ENCODE measurements around the gene CENPB.

CENPB gene

DNA sequence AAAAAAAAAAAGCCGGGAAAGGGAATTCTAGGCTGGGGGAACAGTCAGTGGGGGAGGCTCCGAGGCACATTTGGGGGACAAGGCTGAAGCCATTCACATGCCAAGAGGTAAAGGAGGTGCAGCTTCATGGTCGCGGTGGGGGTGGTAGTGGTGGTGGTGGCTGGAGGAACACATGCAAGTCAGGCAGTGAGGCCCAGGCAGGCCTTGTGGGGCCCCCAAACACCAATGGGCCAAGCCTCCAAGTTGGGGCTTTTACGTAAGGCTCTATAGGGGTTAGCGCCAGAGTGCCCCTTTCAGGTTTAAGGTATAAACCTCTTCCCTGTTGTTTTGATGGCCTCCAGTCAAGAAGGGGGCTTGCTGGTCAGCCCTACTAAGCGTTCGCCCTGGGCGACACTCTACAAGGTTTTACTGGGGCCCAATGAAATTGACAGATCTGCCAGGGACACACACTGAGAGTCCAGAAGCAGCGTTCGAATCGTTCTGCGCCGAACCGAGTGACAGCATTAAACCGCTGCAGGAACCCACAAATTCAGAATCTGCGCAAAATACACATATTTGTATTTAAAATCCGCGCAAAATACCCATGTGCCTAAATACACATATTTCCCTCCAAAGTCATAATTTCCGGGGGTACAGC is 33.0 kb upstream of the CENPB start:
- peak overlapping the region; percentile 84 to 90 for H3K4me3 ChIP-seq (ENCODE audit: low read length in 2 of 2)
- H3K9me3 ChIP-seq (ENCODE audit: control insufficient read depth in 2 of 2, low read length in 2 of 2) = no peaks in the 10 kb centered on the region
- H3K27ac ChIP-seq (ENCODE audit: low read length) = peak overlapping the region; percentile 97
- peak overlapping the region; percentile 96 to 98 for H3K9ac ChIP-seq (ENCODE audit: low read length in 2 of 2)
- H3K36me3 ChIP-seq (ENCODE audit: control insufficient read depth in 2 of 2, insufficient read depth in 2 of 2, low read length in 2 of 2) = peaks cover 20 to 22% of the 10 kb centered on the region in 2 donors
- H3K27me3 ChIP-seq (ENCODE audit: control insufficient read depth in 1 of 2, insufficient read depth in 2 of 2, low read length in 2 of 2) = no peaks in the 10 kb centered on the region
- H3K4me1 ChIP-seq (ENCODE audit: control insufficient read depth, insufficient read depth, low read length) = peaks cover 28% of the 10 kb centered on the region

DNA sequence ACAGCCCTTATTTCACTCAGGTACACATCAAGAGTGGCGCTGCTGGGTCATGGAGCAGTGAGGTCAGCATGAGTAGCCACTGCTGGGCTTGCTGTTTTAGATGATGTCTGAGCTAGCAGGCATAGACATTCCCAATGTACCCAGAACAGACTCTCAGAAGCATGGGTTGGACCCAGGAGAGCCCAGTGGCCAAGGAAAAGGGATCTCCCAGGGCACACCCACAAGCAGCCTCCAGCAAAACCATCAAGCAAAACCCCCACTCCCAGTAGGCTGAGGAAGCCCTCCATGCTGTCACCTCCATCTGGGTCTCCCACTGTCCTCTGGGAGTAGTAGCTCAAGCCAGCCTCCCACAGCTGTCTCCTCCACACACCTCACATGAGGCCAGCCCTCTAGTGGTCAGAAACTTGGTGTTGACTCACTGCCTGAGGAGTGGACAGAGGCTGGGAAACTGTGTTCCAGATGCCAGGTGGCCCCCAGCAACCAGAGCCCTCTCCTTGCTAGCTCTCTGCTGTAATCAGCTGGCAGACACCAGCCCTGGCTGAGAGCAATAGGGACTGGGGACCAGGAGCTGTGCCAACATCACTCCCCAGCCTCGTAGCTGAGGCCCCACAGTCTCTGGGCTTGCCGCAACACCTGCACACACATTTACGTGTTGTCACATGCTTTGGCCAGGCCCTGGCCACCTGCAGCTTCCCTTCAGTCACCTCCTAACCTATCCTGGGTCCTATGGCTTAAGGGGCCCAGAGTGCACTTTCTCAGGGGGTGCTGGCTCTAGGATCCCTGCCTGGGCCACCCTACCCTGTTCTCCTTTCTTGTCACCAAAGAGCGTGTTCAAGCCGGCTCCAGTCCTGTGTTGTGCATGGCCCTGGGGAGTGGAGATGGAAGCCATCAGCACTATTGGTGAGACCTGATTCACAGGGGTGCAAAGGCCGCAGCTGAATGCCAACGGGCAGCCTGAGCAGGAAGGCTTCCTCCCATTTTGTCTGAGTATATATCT is 31.9 kb upstream of the CENPB start:
- Histone ChIP-seq H3K27me3 (ENCODE audit: control insufficient read depth in 1 of 2, insufficient read depth in 2 of 2, low read length in 2 of 2) (no peaks in the 10 kb centered on the region), H3K27ac (ENCODE audit: low read length) (peak overlapping the region; percentile 77), H3K4me1 (ENCODE audit: control insufficient read depth, insufficient read depth, low read length) (peaks cover 31% of the 10 kb centered on the region), H3K36me3 (ENCODE audit: control insufficient read depth in 2 of 2, insufficient read depth in 2 of 2, low read length in 2 of 2) (peaks cover 10 to 11% of the 10 kb centered on the region in 2 donors), H3K4me3 (ENCODE audit: low read length in 2 of 2) (no peak overlapping the region), H3K9ac (ENCODE audit: low read length in 2 of 2) (peak overlapping the region; percentile 8 to 21), H3K9me3 (ENCODE audit: control insufficient read depth in 2 of 2, low read length in 2 of 2) (no peaks in the 10 kb centered on the region)

- H3K9me3 ChIP-seq (ENCODE audit: control insufficient read depth in 2 of 2, low read length in 2 of 2) = no peaks in the 10 kb centered on the region
- H3K27me3 ChIP-seq (ENCODE audit: control insufficient read depth in 1 of 2, insufficient read depth in 2 of 2, low read length in 2 of 2) = no peaks in the 10 kb centered on the region
- no peak overlapping the region for H3K4me3 ChIP-seq (ENCODE audit: low read length in 2 of 2)
- H3K27ac ChIP-seq (ENCODE audit: low read length) = no peak overlapping the region
- no peak overlapping the region for H3K9ac ChIP-seq (ENCODE audit: low read length in 2 of 2)
- H3K36me3 ChIP-seq (ENCODE audit: control insufficient read depth in 2 of 2, insufficient read depth in 2 of 2, low read length in 2 of 2) = no peaks in the 10 kb centered on the region
- peaks cover 44% of the 10 kb centered on the region for H3K4me1 ChIP-seq (ENCODE audit: control insufficient read depth, insufficient read depth, low read length)
These were observed 29.3 kb upstream of the CENPB start for GRCh38 chr20:3815703-3816315.

DNA sequence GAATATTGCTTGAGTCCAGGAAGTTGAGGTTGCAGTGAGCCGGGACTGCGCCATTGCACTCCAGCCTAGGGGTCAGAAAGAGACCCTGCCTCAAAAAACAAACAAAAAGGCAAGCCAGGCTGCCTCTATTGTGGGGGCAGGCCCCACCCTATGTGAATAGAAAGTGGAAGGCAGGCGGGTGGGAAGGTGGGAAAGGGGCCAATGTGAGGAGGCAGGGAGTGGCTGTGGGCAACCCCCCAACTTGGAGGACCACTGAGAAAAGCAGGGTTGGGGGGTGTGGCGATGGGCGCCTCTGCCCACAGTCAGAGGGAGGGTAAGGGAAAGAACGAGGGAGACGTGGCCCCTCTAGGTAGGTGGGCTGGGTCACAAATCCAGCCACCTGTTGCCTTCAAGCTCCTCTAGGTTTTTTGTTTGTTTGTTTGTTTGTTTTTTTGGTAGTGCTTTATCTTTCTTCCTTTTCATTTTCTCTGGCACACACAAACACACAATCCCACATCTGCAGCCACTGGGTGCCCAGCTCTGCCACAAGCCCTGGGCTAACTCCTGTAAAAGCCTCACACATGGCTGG is 28.5 kb upstream of the CENPB start:
- H3K4me3 ChIP-seq (ENCODE audit: low read length in 2 of 2) = no peak overlapping the region
- H3K27me3 ChIP-seq (ENCODE audit: control insufficient read depth in 1 of 2, insufficient read depth in 2 of 2, low read length in 2 of 2) = no peaks in the 10 kb centered on the region
- H3K4me1 ChIP-seq (ENCODE audit: control insufficient read depth, insufficient read depth, low read length) = peaks cover 50% of the 10 kb centered on the region
- H3K9me3 ChIP-seq (ENCODE audit: control insufficient read depth in 2 of 2, low read length in 2 of 2) = no peaks in the 10 kb centered on the region
- H3K27ac ChIP-seq (ENCODE audit: low read length) = no peak overlapping the region
- H3K36me3 ChIP-seq (ENCODE audit: control insufficient read depth in 2 of 2, insufficient read depth in 2 of 2, low read length in 2 of 2) = no peaks in the 10 kb centered on the region
- H3K9ac ChIP-seq (ENCODE audit: low read length in 2 of 2) = no peak overlapping the region

DNA sequence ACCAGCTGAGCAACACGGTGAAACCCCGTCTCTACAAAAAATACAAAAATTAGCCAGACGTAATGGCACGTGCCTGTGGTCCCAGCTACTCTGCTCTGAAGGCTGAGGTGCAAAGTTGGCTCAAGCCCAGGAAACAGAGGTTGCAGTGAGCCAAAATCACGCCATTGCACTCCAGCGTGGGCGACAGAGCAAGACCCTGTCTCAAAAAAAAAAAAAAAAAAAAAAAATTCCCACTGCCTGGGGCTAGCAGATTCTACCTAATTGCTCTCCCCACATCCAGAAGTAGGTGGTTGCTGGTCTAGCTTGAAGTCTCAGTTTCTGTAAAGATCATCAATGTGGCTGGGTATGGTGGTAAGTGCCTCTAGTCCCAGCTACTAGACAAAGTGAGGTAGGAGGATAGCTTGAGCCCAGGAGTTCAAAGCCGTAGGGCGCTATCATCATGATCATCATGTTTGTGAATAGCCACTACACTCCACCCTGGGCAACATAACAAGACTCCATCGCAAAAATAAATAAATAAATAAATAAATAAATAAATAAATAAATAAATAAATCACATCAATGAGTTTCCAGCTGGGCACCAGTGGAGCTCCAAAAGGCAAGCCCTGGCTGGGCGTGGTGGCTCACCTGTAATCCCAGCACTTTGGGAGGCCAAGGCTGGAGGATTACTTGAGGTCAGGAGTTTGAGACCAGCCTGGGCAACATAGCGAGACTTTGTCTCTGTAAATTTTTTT is 27.5 kb upstream of the CENPB start:
- Histone ChIP-seq H3K4me1 (ENCODE audit: control insufficient read depth, insufficient read depth, low read length) (peaks cover 43% of the 10 kb centered on the region), H3K27ac (ENCODE audit: low read length) (peak overlapping the region; percentile 97), H3K4me3 (ENCODE audit: low read length in 2 of 2) (no peak overlapping the region), H3K36me3 (ENCODE audit: control insufficient read depth in 2 of 2, insufficient read depth in 2 of 2, low read length in 2 of 2) (no peaks in the 10 kb centered on the region), H3K27me3 (ENCODE audit: control insufficient read depth in 1 of 2, insufficient read depth in 2 of 2, low read length in 2 of 2) (no peaks in the 10 kb centered on the region), H3K9me3 (ENCODE audit: control insufficient read depth in 2 of 2, low read length in 2 of 2) (no peaks in the 10 kb centered on the region), H3K9ac (ENCODE audit: low read length in 2 of 2) (no peak overlapping the region)

DNA sequence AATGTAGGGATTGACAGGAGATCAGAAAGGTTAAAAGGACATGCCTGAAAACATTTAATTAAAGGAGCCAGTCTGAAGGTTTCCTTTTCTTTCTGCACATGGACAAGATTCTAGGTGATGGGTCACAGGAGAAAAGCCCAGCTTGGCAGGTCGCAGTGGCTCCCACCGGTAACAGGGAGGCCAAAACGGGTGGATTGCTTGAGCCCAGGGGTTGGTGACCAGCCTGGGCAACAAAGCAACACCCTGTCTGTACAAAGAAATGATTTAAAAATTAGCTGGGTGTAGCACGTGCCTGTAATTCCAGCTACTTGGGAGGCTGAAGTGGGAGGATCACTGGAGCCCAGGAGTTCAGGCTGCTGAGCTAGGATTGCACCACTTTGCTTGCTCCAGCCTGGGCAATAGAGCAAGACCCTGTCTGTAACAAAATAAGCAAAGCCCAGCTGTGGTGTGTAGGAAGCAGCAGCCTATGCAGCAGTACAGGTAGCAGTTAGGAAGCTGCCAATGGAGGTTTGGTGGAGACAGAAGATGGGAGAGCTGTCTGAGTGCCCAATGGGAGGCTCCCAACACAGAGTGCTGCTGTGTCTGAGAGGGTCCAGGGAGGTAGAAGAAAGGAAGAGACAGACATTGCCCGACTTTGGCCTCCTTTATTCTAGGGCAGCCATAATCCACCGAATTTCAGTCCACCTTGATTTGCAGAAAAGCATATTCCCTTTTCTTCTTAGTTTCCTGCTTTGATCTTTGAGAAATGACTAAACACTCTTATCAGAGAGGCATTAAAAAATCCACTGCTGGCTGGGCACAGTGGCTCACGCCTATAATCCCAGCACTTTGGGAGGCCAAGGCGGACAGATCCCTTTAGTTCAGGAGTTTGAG is 26.7 kb upstream of the CENPB start:
- no peak overlapping the region for H3K9ac ChIP-seq (ENCODE audit: low read length in 2 of 2)
- H3K9me3 ChIP-seq (ENCODE audit: control insufficient read depth in 2 of 2, low read length in 2 of 2) = no peaks in the 10 kb centered on the region
- no peak overlapping the region for H3K4me3 ChIP-seq (ENCODE audit: low read length in 2 of 2)
- H3K27ac ChIP-seq (ENCODE audit: low read length) = peak overlapping the region; percentile 97
- H3K36me3 ChIP-seq (ENCODE audit: control insufficient read depth in 2 of 2, insufficient read depth in 2 of 2, low read length in 2 of 2) = no peaks in the 10 kb centered on the region
- peaks cover 38% of the 10 kb centered on the region for H3K4me1 ChIP-seq (ENCODE audit: control insufficient read depth, insufficient read depth, low read length)
- H3K27me3 ChIP-seq (ENCODE audit: control insufficient read depth in 1 of 2, insufficient read depth in 2 of 2, low read length in 2 of 2) = no peaks in the 10 kb centered on the region

GRCh38 chr20:3812259-3812681 is 25.7 kb upstream of the CENPB start:
- Histone ChIP-seq H3K36me3 (ENCODE audit: control insufficient read depth in 2 of 2, insufficient read depth in 2 of 2, low read length in 2 of 2) (no peaks in the 10 kb centered on the region), H3K9ac (ENCODE audit: low read length in 2 of 2) (peak overlapping the region; percentile 21 to 36), H3K4me3 (ENCODE audit: low read length in 2 of 2) (peak overlapping the region in 1 of 2 donors; percentile 72), H3K4me1 (ENCODE audit: control insufficient read depth, insufficient read depth, low read length) (peaks cover 45% of the 10 kb centered on the region), H3K27me3 (ENCODE audit: control insufficient read depth in 1 of 2, insufficient read depth in 2 of 2, low read length in 2 of 2) (no peaks in the 10 kb centered on the region), H3K27ac (ENCODE audit: low read length) (peak overlapping the region; percentile 97), H3K9me3 (ENCODE audit: control insufficient read depth in 2 of 2, low read length in 2 of 2) (no peaks in the 10 kb centered on the region)

- H3K27me3 ChIP-seq (ENCODE audit: control insufficient read depth in 1 of 2, insufficient read depth in 2 of 2, low read length in 2 of 2) = no peaks in the 10 kb centered on the region
- H3K9ac ChIP-seq (ENCODE audit: low read length in 2 of 2) = peak overlapping the region; percentile 68 to 82
- H3K27ac ChIP-seq (ENCODE audit: low read length) = peak overlapping the region; percentile 97
- no peaks in the 10 kb centered on the region for H3K9me3 ChIP-seq (ENCODE audit: control insufficient read depth in 2 of 2, low read length in 2 of 2)
- H3K4me3 ChIP-seq (ENCODE audit: low read length in 2 of 2) = peak overlapping the region; percentile 70 to 72
- peaks cover 51% of the 10 kb centered on the region for H3K4me1 ChIP-seq (ENCODE audit: control insufficient read depth, insufficient read depth, low read length)
- no peaks in the 10 kb centered on the region for H3K36me3 ChIP-seq (ENCODE audit: control insufficient read depth in 2 of 2, insufficient read depth in 2 of 2, low read length in 2 of 2)
These were observed 25.1 kb upstream of the CENPB start for GRCh38 chr20:3811467-3812258.

DNA sequence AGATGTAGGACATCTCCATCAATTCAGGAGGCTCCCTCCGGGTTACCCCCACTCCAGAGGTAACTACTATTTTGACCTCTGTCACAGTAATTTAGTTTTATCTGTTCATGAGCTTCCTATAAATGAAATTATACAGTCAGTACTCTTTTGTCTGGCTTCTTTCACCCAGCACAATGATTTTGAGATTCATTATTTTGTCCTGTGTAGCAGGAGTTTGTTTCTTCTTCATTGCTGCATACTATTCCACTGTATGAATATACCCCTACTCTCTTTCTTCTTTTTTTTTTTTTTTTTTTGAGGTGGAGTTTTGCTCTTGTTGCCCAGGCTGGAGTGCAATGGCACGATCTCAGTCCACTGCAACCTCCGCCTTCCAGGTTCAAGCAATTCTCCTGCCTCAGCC is 22.0 kb upstream of the CENPB start:
- Histone ChIP-seq H3K36me3 (ENCODE audit: control insufficient read depth in 2 of 2, insufficient read depth in 2 of 2, low read length in 2 of 2) (peaks cover 10 to 14% of the 10 kb centered on the region in 2 donors), H3K9ac (ENCODE audit: low read length in 2 of 2) (peak overlapping the region; percentile 51 to 82), H3K27ac (ENCODE audit: low read length) (peak overlapping the region; percentile 97), H3K27me3 (ENCODE audit: control insufficient read depth in 1 of 2, insufficient read depth in 2 of 2, low read length in 2 of 2) (no peaks in the 10 kb centered on the region), H3K9me3 (ENCODE audit: control insufficient read depth in 2 of 2, low read length in 2 of 2) (no peaks in the 10 kb centered on the region), H3K4me3 (ENCODE audit: low read length in 2 of 2) (peak overlapping the region in 1 of 2 donors; percentile 44), H3K4me1 (ENCODE audit: control insufficient read depth, insufficient read depth, low read length) (peaks cover 60% of the 10 kb centered on the region)

Measured in stomach smooth muscle (tissue), 2 donors.